ENCODE data around the gene CCDC85C. TPM values are rescaled to one million over a fixed set of nuclear protein-coding genes. Genes with fewer than 3 reads are reported as not detected.

Gene CCDC85C
- total and polyA plus RNA-seq, 2 of the 8 experiments (the other 6 are each of a cell fraction or from before 2014, with no cell fraction given), result 16.8 to 35.8 TPM

GRCh38 chr14:99568567-99569560, 35.1 kb downstream of the CCDC85C start:
- Histone ChIP-seq H2AK5ac (ENCODE audit: low read depth, low read length) (peak overlapping the region; percentile 94; the same call in 1 of the 2 replicates), H3K23ac (ENCODE audit: insufficient read length) (no peak overlapping the region), H4K8ac (ENCODE audit: extremely low read depth, insufficient read depth, low read length) (peak overlapping the region; percentile 35; the same call in 1 of the 2 replicates), H3K4me3 (ENCODE audit: extremely low read depth in 1 of 4, insufficient read depth in 2 of 4, low read depth in 3 of 4, low read length in 4 of 4) (no peak overlapping the region), H3K27ac (ENCODE audit: low read depth, low read length) (no peak overlapping the region), H3K4ac (replicated peaks; ENCODE audit: insufficient read length, low read depth, low read length) (peak overlapping the region; percentile 57), H2BK12ac (ENCODE audit: low read depth, low read length) (peak overlapping the region; percentile 92), H3K9me3 (ENCODE audit: insufficient read depth in 2 of 2, low read depth in 1 of 2, low read length in 1 of 2) (no peaks in the 10 kb centered on the region), H4K91ac (replicated peaks; ENCODE audit: insufficient read length, low read length) (peak overlapping the region; percentile 89), H2AFZ (ENCODE audit: low read length) (no peak overlapping the region), H3K14ac (ENCODE audit: insufficient read length) (no peak overlapping the region), H2BK15ac (ENCODE audit: low read length) (peak overlapping the region; percentile 81; the same call in 1 of the 2 replicates), H2BK120ac (replicated peaks; ENCODE audit: low read depth, low read length) (no peak overlapping the region), H4K5ac (ENCODE audit: insufficient read length, low read depth, low read length) (no peak overlapping the region), H2BK20ac (ENCODE audit: low read length) (no peak overlapping the region), H3K4me1 (replicated peaks in 1 of 4; ENCODE audit: control insufficient read depth in 3 of 4, insufficient read depth in 4 of 4, low read length in 3 of 4) (peaks cover 28 to 78% (median 54%) of the 10 kb centered on the region in 4 experiments), H3K4me2 (ENCODE audit: insufficient read depth in 1 of 2, low read depth in 2 of 2, low read length in 2 of 2) (no peak overlapping the region), H2BK5ac (ENCODE audit: low read depth, low read length) (peak overlapping the region; percentile 71; the same call in 1 of the 2 replicates), H3K36me3 (ENCODE audit: control insufficient read depth in 2 of 4, insufficient read depth in 4 of 4, low read length in 3 of 4) (no peaks in the 10 kb centered on the region), H3K79me2 (ENCODE audit: control insufficient read depth in 1 of 2, insufficient read depth in 2 of 2, low read length in 2 of 2) (peaks cover 0 to 62% of the 10 kb centered on the region in 2 experiments; a peak in 3 of 4 replicates), H4K20me1 (replicated peaks in 1 of 2; ENCODE audit: control insufficient read depth in 1 of 2, insufficient read depth in 2 of 2, low read length in 2 of 2) (peaks cover 15 to 44% of the 10 kb centered on the region in 2 experiments), H3K27me3 (replicated peaks in 1 of 4; ENCODE audit: control insufficient read depth in 3 of 4, extremely low read depth in 1 of 4, insufficient read depth in 3 of 4, low read length in 3 of 4) (peaks cover 0 to 3% (median 0%) of the 10 kb centered on the region in 4 experiments; a peak in 2 of 7 replicates), H3K9ac (replicated peaks in 1 of 4; ENCODE audit: extremely low read depth in 1 of 4, low read depth in 3 of 4, low read length in 3 of 4) (0 out of 7 replicates have a peak overlapping the region, but pooled peaks of 1 of the 4 experiments have one; percentile 11), H3K23me2 (ENCODE audit: low read depth, low read length) (no peaks in the 10 kb centered on the region), H3K79me1 (ENCODE audit: low read depth, low read length) (peaks cover 27% of the 10 kb centered on the region), H3K18ac (ENCODE audit: extremely low read depth, low read length) (no peak overlapping the region), H3K56ac (replicated peaks; ENCODE audit: insufficient read length, low read depth, low read length) (no peak overlapping the region)
- 86% methylated on average over 22 of the region's 22 CpGs; no CpG with 5 or more reads in 1 of the 2 experiments for WGBS, 2 experiments (ENCODE audit: extremely low coverage in 1 of 2, insufficient coverage in 1 of 2, insufficient read length in 1 of 2, insufficient replicate concordance in 2 of 2, low coverage in 1 of 2, low lambda C conversion rate in 2 of 2, missing lambda C conversion rate in 1 of 2)
- ChIA-PET CTCF (ENCODE audit: partially characterized antibody) (interaction anchor here (0.6 to 4.1 kb wide), 8 partner anchors 17 to 110 kb away, joined by 3 to 18 read pairs (median 4); no protein-coding TSS in a partner anchor), POLR2A (ENCODE audit: partially characterized antibody) (no interaction called here)
- TF ChIP-seq TAF7 (optimal IDR thresholded peaks at IDR 0.05; ENCODE audit: borderline replicate concordance, low read depth, low read length) (no peak), USF2 (IDR thresholded peaks at IDR 0.05; ENCODE audit: low read length) (no peak)
- DNase-seq (ENCODE audit: low read depth in 1 of 2, low spot score in 2 of 2) (no peak), FAIRE-seq (no peak)

Data from H1 (cell line).